Activated CD8-positive, alpha-beta T cell treated with anti-CD3 and anti-CD28 coated beads for 36 hours (primary cell): Measurements from ENCODE around the gene ARHGAP22. TPM values are rescaled to one million over a fixed set of nuclear protein-coding genes. Genes with fewer than 3 reads are reported as not detected.

ENCODE experiments used
- ATAC-seq: fragments of 200-7000 bp; cut with Tn5 transposase; one replicate; pipeline ENCODE4 v1.10.0; 2021; ENCODE audit warnings: mild to moderate bottlenecking, moderate library complexity
- CTCF ChIA-PET: fragments of 350-600 bp; sonication (Branson Sonifier 250); formaldehyde crosslinking; loops from one replicate; lab custom pipeline; 2021; ENCODE audit warnings: antibody characterized with exemption; lab: Charles Lee
- POLR2A ChIA-PET: fragments of 350-600 bp; sonication (Branson Sonifier 250); formaldehyde crosslinking; loops from one replicate; lab custom pipeline; 2021; ENCODE audit warnings: antibody characterized with exemption; lab: Charles Lee
- DNase-seq: peaks from one replicate; pipeline ENCODE4 v3.0.0-alpha.2; 2020
- H3K27ac Mint-ChIP-seq: one replicate; pipeline ENCODE4 v1.8.0; 2021; ENCODE audit warnings: mild to moderate bottlenecking, mixed read lengths
- H3K27me3 Mint-ChIP-seq: one replicate; pipeline ENCODE4 v1.8.0; 2021; ENCODE audit warnings: mixed read lengths
- H3K36me3 Mint-ChIP-seq: one replicate; pipeline ENCODE4 v1.8.0; 2021; ENCODE audit warnings: low read depth, mixed read lengths
- H3K4me1 Mint-ChIP-seq: one replicate; pipeline ENCODE4 v1.8.0; 2021; ENCODE audit warnings: low read depth, mixed read lengths
- H3K4me3 Mint-ChIP-seq: one replicate; pipeline ENCODE4 v1.8.0; 2021; ENCODE audit warnings: mild to moderate bottlenecking, moderate library complexity, mixed read lengths
- H3K9me3 Mint-ChIP-seq: one replicate; pipeline ENCODE4 v1.8.0; 2021; ENCODE audit warnings: mixed read lengths
- CTCF ChIP-seq: fragments of 200-600 bp; IDR thresholded peaks from one replicate; pipeline ENCODE4 v1.8.0; 2022; ENCODE audit warnings: antibody characterized with exemption, mild to moderate bottlenecking
- intact Hi-C: fragments of 100-400 bp; cut with micrococcal nuclease; formaldehyde crosslinking; loops from one replicate; pipeline ENCODE4 v1.10.0; 2022
- total RNA-seq, 2 experiments: library from RNA; stranded (reverse); gene quantifications; one replicate each; pipeline ENCODE4 v1.2.3, GENCODE V29; 2021

ARHGAP22 gene
- total RNA-seq, 2 experiments from 2014 or later = not detected

- CTCF ChIA-PET = no interaction called here
- no peak overlapping the region for H3K4me3 Mint-ChIP-seq
- no peaks in the 10 kb centered on the region for H3K9me3 Mint-ChIP-seq
- POLR2A ChIA-PET = no interaction called here
- ATAC-seq = no peak
- no peaks in the 10 kb centered on the region for H3K27me3 Mint-ChIP-seq
- H3K4me1 Mint-ChIP-seq = no peaks in the 10 kb centered on the region
- no peak for TF ChIP-seq CTCF
- no peaks in the 10 kb centered on the region for H3K36me3 Mint-ChIP-seq
- intact Hi-C loops = no loop called here
- H3K27ac Mint-ChIP-seq = no peak overlapping the region
- no peak for DNase-seq
These were observed 151.9 kb downstream of the ARHGAP22 start for GRCh38 chr10:48452879-48453412.

- Mint-ChIP-seq H3K36me3 (no peaks in the 10 kb centered on the region), H3K27ac (no peak overlapping the region), H3K27me3 (no peaks in the 10 kb centered on the region), H3K9me3 (no peaks in the 10 kb centered on the region), H3K4me3 (no peak overlapping the region), H3K4me1 (no peaks in the 10 kb centered on the region)
- no peak for TF ChIP-seq CTCF
- ChIA-PET CTCF (no interaction called here), POLR2A (no interaction called here)
- ATAC-seq = no peak
- intact Hi-C loops = no loop called here
- no peak for DNase-seq
These were observed 152.6 kb downstream of the ARHGAP22 start for GRCh38 chr10:48451969-48452878.

- TF ChIP-seq CTCF = no peak
- ChIA-PET POLR2A (no interaction called here), CTCF (no interaction called here)
- no peaks in the 10 kb centered on the region for H3K36me3 Mint-ChIP-seq
- no peaks in the 10 kb centered on the region for H3K4me1 Mint-ChIP-seq
- intact Hi-C loops = no loop called here
- no peak overlapping the region for H3K4me3 Mint-ChIP-seq
- ATAC-seq (no peak), DNase-seq (no peak)
- no peaks in the 10 kb centered on the region for H3K27me3 Mint-ChIP-seq
- no peak overlapping the region for H3K27ac Mint-ChIP-seq
- H3K9me3 Mint-ChIP-seq = no peaks in the 10 kb centered on the region
These were observed 154.0 kb downstream of the ARHGAP22 start for GRCh38 chr10:48450741-48451466.

- CTCF ChIA-PET = no interaction called here
- Mint-ChIP-seq H3K4me1 (no peaks in the 10 kb centered on the region), H3K27ac (no peak overlapping the region), H3K4me3 (no peak overlapping the region), H3K9me3 (no peaks in the 10 kb centered on the region), H3K27me3 (no peaks in the 10 kb centered on the region), H3K36me3 (no peaks in the 10 kb centered on the region)
- POLR2A ChIA-PET = no interaction called here
- DNase-seq (no peak), ATAC-seq (no peak)
- TF ChIP-seq CTCF = no peak
- intact Hi-C loops = no loop called here
These were observed 154.6 kb downstream of the ARHGAP22 start for GRCh38 chr10:48450233-48450740.
